DMS153 treated with DMSO at 0.1 percent for 48 hours (cell line): ENCODE results near the gene NME9.

ENCODE experiments used
- DNase-seq: peaks from one replicate; lab custom pipeline; 2025; ENCODE audit not compliant: unreplicated experiment; lab: John Stamatoyannopoulos, UW

NME9 gene

GRCh38 chr3:138362538-138362937 lies 32.9 kb upstream of the NME9 start:
- no peak for DNase-seq

DNA sequence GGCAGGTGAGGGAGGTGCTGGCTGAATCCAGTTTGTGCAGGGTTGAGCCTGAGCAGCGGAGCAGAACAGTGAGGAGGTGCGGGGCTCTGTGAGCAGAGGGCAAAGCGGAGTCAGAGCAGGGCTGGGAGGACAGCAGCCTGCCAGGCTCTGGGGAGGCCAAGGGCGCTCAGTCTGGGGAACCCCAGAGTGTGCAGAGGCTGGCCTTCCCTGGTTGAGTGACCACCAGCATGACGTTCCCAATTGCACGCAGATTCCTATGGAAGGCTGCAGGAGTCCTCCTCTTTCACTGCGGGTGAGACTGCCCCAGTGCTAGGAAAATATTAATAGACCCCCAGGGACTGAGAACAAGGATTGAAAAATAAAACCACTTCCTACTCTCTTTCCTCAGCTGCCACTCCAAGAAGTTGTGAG lies 31.9 kb upstream of the NME9 start:
- DNase-seq = no peak

- DNase-seq = no peak
Measured at GRCh38 chr3:138360869-138361525, 31.3 kb upstream of the NME9 start.

GRCh38 chr3:138359919-138360868 lies 30.5 kb upstream of the NME9 start:
- DNase-seq = no peak

GRCh38 chr3:138359148-138359918 lies 29.7 kb upstream of the NME9 start:
- DNase-seq = no peak

- no peak for DNase-seq
Measured at GRCh38 chr3:138356730-138357405, 27.2 kb upstream of the NME9 start.

DNA sequence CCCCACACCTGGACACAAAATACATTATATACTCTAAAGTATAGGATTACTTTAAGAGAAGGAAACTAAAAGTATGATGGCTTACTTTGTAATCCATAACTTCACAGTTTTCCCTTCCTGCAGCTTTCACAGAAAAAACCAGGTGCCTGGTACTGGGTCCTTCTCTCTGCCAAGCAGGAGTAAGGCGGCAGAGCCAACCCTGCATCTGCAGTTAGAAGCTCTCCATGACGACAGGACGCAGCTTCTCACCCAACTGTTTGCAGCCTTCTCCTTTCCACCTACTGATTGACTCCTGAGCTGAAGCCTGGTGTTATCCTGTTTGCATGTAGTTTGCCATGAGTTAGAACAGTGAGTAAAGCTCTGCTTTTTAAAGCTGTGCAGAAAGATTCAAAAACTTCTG lies 25.4 kb upstream of the NME9 start:
- DNase-seq = no peak

DNA sequence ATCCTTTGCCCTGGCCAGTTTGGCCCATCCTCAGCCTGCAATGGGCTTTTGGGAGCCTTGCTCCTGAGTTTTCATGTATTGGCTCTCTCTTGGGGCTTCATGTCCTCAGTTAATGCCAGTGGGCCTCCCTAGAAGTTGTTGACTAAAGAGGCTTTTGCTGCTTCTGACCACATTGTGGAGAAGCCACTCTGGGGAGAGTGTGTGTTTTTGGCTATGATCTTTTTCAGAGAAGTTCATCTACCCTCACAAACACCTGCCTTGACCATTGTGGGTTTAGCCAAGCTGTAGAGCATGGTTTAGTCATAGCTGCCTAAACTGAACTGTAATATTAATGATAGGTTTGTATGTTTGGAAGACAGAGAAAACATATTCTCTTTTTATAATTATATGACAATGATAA lies 24.7 kb upstream of the NME9 start:
- DNase-seq = no peak

DNA sequence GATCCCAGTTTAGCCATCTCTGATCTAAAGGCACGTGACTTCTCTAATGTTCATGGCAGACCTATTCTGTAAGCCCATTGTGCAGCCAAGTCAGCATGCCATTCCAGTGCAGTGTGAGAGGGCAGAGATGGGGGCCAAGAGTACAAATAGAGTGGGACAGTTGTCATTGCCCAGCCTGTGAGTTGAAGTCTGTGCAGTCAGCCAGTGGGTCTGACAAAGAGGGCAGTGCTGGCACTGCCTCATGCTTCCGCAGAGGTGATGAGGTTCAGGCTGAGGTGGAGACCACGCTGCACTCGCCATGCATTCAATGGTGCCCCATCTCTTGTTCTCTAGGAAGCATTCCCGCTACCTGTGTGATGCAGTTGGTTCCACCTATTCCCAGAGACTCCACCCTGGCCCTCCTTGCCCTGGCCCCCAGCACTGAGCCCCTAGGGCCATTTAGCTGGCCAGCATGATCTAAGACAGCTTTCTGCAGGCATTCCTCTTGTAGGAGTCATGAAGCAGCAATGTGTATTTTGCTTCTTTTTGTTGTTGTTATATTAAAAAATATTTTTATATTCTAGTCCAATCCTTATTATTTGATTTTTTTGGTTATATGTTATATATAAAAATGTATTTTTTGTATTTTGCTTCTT lies 22.4 kb upstream of the NME9 start:
- no peak for DNase-seq

GRCh38 chr3:138351151-138351550 lies 21.5 kb upstream of the NME9 start:
- DNase-seq = no peak

DNA sequence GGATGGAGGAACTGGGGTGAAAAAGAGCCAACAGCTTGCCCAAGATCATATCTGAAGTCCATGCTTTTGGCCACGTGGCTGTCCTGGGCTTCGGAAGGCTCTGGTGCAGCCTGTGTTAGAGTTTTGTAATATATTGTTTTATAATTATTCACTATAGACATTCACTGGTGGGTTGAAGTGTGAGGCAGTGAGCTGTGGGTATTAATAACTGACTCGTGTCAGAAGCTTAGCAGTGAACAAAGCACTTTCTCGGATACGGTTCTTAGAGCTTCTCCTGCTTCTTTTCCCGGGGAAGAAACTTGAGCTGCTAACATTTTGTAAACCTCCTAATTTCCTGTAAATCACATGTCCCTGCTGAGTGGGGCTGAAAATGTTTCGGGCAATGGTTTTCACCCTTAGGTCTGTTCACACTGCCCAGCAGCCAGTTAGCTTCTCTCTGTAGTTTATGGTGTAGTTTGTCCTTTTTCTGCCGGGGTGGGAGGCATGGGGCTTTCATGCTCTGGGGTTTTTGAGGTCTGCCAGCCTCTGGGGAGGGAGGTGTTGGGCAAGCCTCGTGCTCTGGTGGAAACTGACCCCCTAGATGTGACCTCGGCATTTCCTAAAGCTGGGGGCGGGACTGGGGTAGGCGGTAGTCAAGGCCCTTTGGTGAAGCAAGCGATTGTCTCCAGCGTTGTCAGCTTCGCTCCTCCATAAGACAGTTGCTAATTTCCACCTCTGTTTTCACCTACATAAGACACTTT lies 20.4 kb upstream of the NME9 start:
- no peak for DNase-seq

DNA sequence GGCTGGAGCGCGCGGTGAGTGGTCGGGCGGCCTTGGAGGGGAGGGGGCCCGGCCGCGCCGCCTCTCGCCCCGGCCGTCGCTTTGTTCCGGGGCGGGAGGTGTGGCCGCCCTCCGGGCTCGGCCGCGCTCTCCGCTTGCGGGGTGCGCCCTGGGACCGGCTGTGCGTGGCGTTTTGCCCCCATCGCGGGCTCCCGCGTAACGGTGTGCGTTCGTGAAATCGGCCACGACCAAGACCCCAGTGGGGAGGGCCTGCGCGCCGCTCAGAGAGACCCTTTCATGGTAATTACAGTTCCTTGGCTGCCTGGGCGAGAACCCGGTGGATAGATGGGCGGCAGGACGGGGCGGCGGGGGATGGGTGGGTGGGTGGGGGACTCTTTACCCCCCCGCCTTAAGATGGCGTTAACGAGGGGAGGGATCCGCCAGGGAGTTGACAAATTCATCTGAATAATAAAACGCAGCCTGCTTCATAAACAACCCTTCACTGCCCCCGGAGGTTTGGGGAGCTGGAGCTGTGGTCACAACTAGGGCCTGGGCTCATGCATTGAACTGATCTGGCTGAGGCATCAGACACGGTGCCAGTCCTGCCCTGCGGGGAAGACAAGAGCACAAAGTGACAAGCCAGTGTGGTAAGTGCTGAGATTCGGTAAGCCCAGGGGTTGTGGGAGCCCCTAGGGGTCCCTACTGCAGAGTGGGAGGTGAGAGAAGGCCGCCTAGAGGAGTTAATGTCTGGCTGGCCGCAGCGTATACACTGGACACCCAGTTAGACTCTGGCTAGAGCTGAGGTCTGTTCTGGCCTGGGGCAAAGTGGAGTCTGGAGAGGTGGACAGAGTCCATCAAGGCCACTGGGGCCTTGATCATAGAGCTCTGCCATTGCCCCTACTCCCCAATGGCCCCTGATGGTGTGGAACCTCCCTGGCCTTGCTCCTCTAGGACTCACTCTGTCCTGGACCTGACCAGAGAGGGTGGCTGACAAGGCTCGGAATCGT lies 19.4 kb upstream of the NME9 start:
- DNase-seq = no peak

DNA sequence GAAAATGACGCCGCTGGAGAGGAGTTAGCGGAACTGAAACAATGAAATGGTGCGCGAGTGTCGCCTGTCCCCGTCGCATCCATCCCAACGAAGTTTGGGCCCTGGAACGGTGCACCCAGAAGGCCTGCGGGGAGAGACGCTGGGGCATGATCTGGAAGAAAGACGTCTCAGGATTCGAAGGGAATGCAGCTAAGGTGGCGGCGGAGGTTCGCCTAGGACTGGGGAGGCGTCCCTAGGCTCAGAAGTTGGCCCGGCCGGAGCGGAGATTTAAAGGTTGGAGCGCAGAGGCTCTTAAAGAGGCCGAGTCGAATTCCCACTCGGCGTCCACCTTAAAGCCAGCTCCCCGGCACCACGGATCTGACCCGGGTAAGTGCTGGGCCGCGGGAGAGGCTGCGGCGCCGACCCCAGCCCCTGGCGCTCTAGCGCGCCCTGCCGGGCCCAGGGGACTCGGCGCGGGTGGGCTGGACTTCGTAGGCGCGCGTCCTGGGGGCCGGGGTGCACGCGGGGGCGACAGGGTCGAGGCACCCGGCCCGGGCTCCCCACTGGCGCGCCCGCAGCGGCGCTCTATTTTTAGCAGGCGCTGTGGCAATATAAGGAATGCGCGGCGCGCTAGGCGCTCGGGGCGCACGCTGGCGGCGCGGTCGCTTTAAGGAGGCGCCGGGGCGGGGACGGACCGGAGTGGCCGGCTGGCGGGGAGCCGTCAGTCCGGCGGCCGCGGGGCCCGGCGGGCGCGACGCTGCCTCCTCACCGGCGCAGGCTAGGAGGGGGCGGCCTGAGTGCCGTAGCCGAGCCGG lies 18.5 kb upstream of the NME9 start, which contains the start of gene MRAS:
Gene MRAS, plus strand, starts transcription at position 620 of the 794 bp plus-strand sequence. CDS start 24,305 bp downstream, outside the sequence.
- DNase-seq = peak; percentile 15

- no peak for DNase-seq
Measured at GRCh38 chr3:138344754-138345153, 15.1 kb upstream of the NME9 start.

GRCh38 chr3:138340511-138340910 lies 10.9 kb upstream of the NME9 start:
- no peak for DNase-seq

DNA sequence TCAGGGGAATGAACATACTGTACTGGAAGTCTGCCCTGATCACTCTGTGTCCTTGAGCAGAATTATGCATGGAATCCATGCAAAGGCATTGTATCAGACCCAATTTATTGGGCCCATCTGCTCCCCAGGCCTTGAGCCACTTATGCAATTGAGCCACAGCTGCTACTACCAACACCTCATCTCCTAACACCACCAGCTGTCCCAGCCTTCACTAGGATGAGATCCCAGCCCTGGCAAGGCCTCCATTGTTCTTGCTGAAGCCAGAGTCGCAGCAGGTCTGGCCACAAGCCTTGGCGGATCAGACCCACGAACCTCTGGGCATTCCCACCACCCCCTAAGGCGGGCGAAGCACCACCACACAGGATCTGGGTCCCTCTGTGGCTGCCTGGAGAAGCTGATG lies 9.2 kb upstream of the NME9 start:
- no peak for DNase-seq

GRCh38 chr3:138338244-138338643 lies 8.6 kb upstream of the NME9 start:
- DNase-seq = no peak
